G401 (cell line): ENCODE data around the gene RNF213. TPM values are rescaled to one million over a fixed set of nuclear protein-coding genes. Genes with fewer than 3 reads are reported as not detected.

ENCODE experiments used
- DNase-seq: peaks from one replicate; pipeline ENCODE4 v3.0.0-alpha.2; 2015; ENCODE audit warnings: low spot score
- in situ Hi-C: cut with HindIII; loops from 2 replicates; pipeline ENCODE4 v1.10.0; 2016; ENCODE audit warnings: low sequenced_read_pairs, mixed read lengths
- total RNA-seq: library from RNA; depleted of rRNA; stranded (reverse); fragments of >200 nt; shearing (Covaris generic); gene quantifications from 2 replicates; pipeline ENCODE4 v1.2.3, GENCODE V29; 2014

RNF213 gene
- total RNA-seq, 1 experiment from 2014 or later: 15.2 TPM

GRCh38 chr17:80372456-80372855 lies 111.8 kb downstream of the RNF213 start:
- in situ Hi-C loops: no loop called here
- no peak for DNase-seq

- no peak for DNase-seq
- in situ Hi-C loops: no loop called here
Observed at GRCh38 chr17:80372922-80373570, 112.4 kb downstream of the RNF213 start.

DNA sequence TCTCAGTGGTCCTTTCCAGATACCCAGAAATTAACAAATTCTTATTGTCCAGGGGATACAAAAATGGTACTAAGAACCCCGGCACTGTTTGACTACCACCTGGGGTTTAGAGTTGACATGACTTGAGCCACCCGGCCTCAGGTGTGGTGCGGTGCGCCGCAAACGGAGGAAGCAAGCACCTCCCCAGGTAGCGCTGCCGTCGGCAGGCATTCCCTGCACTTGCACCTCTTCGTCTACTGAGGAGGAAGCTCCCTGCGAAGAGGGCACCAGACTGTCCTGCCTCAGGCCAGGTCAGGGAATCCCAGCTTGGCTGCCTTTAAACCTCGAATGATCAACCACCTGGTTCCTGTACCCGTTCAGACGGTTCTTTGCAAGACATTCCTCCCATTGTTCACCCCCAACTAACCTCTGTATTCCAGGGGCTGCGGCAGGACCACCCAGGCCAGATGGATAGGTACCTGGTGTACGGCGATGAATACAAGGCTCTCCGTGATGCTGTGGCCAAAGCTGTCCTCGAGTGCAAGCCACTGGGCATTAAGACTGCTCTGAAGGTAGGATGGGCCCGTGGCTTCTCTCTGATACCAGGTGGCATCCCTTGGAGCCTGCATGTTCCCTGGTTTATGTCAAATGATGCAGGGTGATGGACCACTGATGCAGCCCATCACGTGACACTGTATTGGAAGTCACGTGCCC lies 113.5 kb downstream of the RNF213 start:
- in situ Hi-C loops: no loop called here
- no peak for DNase-seq

GRCh38 chr17:80374732-80375585 lies 114.3 kb downstream of the RNF213 start:
- in situ Hi-C loops: no loop called here
- DNase-seq: no peak

DNA sequence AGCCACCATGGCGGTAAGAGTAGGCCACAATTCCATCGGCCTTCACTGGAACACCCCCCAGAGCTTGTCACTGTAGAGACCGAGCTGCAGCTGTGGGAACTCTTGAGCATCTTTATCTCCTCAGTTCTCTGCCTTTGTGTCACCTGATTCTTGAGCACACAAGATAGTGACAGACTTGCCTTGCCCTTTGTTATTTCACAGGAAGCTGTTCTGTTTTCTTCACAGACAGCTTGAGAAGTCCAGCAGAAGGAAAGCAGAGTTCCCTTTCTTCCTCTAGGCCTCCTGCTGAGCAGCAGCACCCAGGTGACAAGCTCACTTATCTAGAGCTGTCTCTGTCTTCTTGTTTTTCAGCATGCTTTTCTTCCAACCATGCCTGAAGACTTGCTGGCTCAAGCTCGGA lies 115.9 kb downstream of the RNF213 start:
- DNase-seq: no peak
- in situ Hi-C loops: no loop called here

GRCh38 chr17:80377798-80378197 lies 117.1 kb downstream of the RNF213 start:
- in situ Hi-C loops: no loop called here
- DNase-seq: no peak

DNA sequence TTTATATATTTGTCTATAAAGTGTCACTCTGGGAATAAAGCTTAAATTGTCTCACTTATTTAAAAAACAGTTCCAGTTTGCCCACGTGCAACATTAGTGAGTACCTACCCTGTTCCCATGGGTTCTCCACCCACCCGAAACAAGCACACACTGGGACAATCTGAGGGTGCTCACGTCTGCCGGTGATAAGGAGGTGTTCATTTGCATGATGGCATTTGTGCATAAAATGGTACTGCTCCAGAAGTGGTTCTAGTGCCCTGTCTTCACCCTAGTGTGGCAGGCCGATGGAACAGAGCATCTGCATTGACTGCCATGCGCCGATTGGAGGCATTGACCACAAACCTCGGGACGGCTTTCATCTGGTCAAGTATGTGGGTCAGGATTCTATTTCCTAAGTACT lies 118.7 kb downstream of the RNF213 start:
- in situ Hi-C loops: no loop called here
- DNase-seq: no peak

DNA sequence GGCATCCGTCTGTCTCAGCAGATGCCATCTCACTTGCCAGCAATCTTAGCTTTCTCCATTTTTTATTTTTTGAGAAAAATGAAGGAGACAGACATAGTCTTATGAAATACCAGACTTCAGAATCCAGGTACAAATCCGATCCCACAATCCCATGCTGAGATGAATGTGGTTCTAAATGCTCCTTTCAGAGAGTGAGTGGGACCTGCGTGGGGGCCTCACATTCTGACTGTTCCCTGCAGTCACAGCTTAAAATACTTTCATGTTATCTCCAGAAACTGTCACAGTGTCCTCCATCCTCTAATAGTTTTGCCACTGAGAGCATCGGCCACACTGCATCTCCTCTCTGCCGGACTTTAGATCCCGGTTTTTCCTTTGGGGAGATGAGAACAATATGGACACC lies 119.4 kb downstream of the RNF213 start:
- in situ Hi-C loops: no loop called here
- DNase-seq: no peak

DNA sequence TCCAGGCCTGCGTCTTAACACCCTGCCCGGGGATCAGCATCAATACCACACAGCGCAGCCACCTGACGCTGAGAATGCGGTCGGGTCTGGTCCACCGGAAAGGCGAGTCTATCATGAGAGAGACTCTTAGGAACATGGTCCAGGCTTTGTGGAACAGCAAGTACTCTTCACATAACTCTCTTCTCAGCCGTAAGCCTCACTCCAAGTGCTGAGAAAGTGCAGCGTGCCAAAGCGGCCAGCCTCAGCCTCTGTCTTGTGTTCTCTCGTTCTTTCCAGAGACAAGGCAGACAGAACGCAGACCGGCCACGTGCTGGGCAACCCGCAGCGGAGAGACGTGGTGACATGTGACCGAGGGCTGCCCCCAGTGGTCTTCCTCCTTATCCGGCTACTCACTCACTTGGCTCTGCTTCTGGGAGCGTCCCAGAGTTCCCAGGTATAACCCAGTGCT lies 119.9 kb downstream of the RNF213 start:
- in situ Hi-C loops: no loop called here
- no peak for DNase-seq

GRCh38 chr17:80381416-80381923 lies 120.8 kb downstream of the RNF213 start:
- no peak for DNase-seq
- in situ Hi-C loops: no loop called here

GRCh38 chr17:80382446-80382845 lies 121.8 kb downstream of the RNF213 start:
- in situ Hi-C loops: no loop called here

DNA sequence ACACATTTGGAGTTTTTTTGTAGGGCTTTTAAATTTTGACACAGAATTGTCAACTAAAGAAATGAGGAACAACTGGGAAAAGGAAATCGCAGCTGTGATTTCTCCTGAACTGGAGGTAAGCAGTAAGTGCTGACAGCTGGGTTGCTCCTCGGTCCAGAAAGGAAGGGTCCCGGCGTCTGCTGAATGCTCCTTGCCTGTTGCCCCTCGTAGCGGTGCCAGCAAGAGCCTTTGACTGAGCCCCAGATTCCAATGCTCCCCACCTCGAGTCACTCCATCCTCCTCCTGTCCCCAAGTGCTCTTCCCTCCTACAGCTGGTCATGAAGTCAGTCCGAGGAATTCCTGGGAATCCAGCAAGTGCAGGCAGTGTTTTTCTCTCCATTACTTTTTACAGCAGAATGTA lies 122.3 kb downstream of the RNF213 start:
- no peak for DNase-seq
- in situ Hi-C loops: no loop called here

More at GRCh38 chr17:80382446-80382845, 121.8 kb downstream of the RNF213 start:
- no peak for DNase-seq

DNA sequence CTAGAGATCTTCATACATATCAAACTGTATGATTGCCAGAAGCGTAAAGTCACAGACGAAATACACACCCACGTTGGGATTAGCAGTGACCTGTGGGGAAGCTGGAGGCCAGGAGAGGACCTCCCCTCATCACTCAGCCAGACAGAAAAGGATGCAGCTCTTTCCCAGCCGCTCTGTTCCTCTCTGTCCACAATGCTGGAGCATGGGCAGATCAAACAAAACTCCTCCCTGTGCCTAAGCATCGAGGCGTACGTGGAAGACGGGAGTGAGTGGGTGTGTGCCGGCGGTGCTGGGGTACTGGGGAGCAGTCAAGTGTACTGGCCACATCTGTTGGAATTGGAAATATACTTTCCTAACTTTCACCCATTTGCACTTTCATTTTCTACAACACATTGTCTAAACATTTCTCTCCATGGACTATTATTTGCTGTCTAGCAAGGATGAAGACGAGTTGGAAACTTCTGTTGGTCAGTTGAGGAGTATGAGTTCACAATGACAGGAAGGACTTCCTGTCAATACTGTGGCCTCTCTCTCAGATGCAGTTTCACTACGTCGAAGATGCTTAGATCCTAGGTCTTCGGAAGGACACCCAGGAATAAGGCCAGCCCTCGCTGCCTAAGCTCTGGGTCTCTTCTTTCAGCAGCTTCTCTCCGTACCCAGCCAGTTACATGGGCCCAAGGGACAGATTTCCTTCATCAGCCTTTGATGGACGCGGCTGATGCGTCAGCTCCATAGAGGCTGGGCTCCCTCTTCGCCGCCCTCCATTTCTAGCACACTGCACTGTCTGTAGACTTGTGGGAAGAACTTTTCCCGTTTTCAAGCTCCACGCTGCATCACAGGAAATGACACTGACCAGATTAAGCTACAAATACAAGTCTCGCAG lies 123.7 kb downstream of the RNF213 start:
- in situ Hi-C loops: no loop called here
- no peak for DNase-seq

DNA sequence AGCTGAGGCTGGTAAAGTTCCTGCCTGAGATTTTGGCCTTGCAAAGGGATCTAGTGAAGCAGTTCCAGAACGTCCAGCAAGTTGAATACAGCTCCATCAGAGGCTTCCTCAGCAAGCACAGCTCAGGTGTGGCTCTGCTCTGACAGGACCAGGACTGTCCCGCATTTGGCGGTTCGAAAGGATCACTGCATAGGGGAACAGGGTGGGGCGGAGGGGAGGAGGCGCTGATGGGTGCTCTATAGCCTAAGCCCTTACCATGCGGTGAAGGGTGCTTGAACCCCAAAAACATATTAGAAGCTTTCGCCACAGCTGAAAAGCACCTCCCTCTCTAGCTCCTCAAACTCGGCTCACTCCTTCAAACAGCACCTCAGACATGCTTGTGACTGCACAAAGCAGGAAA lies 124.4 kb downstream of the RNF213 start:
- no peak for DNase-seq
- in situ Hi-C loops: no loop called here

GRCh38 chr17:80386341-80386740 lies 125.7 kb downstream of the RNF213 start:
- no peak for DNase-seq
- in situ Hi-C loops: no loop called here

DNA sequence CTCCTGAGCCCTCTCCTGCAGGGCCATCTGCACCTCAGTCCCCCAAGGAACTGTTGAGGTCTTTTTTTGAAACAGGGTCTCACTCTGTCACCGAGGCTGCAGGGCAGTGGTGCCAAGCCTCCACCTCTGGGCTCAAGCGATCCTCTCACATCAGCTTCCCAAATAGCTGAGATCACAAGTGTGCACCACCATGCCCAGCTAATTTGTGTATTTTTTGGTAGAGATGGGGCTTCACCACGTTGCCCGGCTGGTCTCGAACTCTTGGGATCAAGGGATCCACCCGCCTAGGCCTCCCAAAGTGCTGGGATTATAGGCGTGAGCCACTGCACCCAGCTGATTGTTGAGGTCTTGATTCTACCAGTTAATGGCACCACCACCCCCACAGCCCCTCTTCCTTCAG lies 126.4 kb downstream of the RNF213 start:
- DNase-seq: no peak
- in situ Hi-C loops: no loop called here

- in situ Hi-C loops: no loop called here
- no peak for DNase-seq
Observed at GRCh38 chr17:80388175-80388574, 127.5 kb downstream of the RNF213 start.

GRCh38 chr17:80388601-80389000 lies 127.9 kb downstream of the RNF213 start:
- in situ Hi-C loops: no loop called here
- DNase-seq: no peak
